WI38 (cell line): ENCODE data around the gene RSBN1L.
"Not testable (repeated sequence)": the region's sequence is repeated elsewhere in the genome, so short reads cannot be mapped to it uniquely, and the experiment has no call there.

ENCODE experiments used
- H3K4me3 ChIP-seq: 2 replicates; pipeline ENCODE4 v1.5.1; 2011; ENCODE audit warnings: low read depth, mild to moderate bottlenecking, control low read depth, low read length
- CTCF ChIP-seq: IDR thresholded peaks from 2 replicates; pipeline ENCODE4 v1.5.1; 2012; ENCODE audit warnings: low read depth, mild to moderate bottlenecking, control low read depth, low read length

RSBN1L gene

GRCh38 chr7:77696057-77696642, at the start of gene RSBN1L:
Gene RSBN1L, plus strand, starts transcription at chr7:77696459. Its CDS starts 11 bp downstream, at chr7:77696470.
- TF ChIP-seq CTCF: no peak
- peak within 1 kb of the TSS; percentile 96 for H3K4me3 ChIP-seq

- TF ChIP-seq CTCF: no peak
Observed at GRCh38 chr7:77648742-77649338, 47.4 kb upstream of the RSBN1L start.

GRCh38 chr7:77649716-77650349, 46.4 kb upstream of the RSBN1L start:
- H3K4me3 ChIP-seq: no peak overlapping the region
- TF ChIP-seq CTCF: no peak

More at GRCh38 chr7:77648742-77649338, 47.4 kb upstream of the RSBN1L start:
- H3K4me3 ChIP-seq: no peak overlapping the region

- H3K4me3 ChIP-seq: no peak overlapping the region
- peak; percentile 40; the same call in 1 of the 2 replicates for TF ChIP-seq CTCF
Observed at GRCh38 chr7:77651575-77652162, 44.6 kb upstream of the RSBN1L start.

- not testable (repeated sequence) for H3K4me3 ChIP-seq
Observed at GRCh38 chr7:77652826-77653225, 43.4 kb upstream of the RSBN1L start.

GRCh38 chr7:77653572-77653971, 42.7 kb upstream of the RSBN1L start:
- no peak overlapping the region for H3K4me3 ChIP-seq
- TF ChIP-seq CTCF: no peak

- no peak for TF ChIP-seq CTCF
- no peak overlapping the region for H3K4me3 ChIP-seq
Observed at GRCh38 chr7:77655356-77655755, 40.9 kb upstream of the RSBN1L start.
